Neural cell (in vitro differentiated cells): ENCODE measurements around the gene HIVEP3. TPM values are rescaled to one million over a fixed set of nuclear protein-coding genes. Genes with fewer than 3 reads are reported as not detected.

Experiments used
- H2AFZ ChIP-seq: fragments of 200-600, 300-800 bp; sonication (generic), shearing (Covaris generic); 2 replicates; pipeline ENCODE4 v1.6.0; 2014; ENCODE audit warnings: low read depth, mild to moderate bottlenecking, antibody characterized with exemption, low read length, moderate library complexity
- H3F3A ChIP-seq: fragments of 200-600 bp; shearing (Covaris generic); 2 replicates; pipeline ENCODE4 v1.6.1; 2016; ENCODE audit warnings: mild to moderate bottlenecking, moderate library complexity, mixed read lengths, antibody characterized with exemption, low read length; ENCODE audit not compliant: insufficient read depth, poor library complexity, severe bottlenecking
- H3K27ac ChIP-seq: fragments of 200-600, 300-800 bp; sonication (generic), shearing (Covaris generic); 2 replicates; pipeline ENCODE4 v1.5.1; 2014; ENCODE audit warnings: mild to moderate bottlenecking, low read length, moderate library complexity
- H3K27me3 ChIP-seq: fragments of 300-800, 200-600 bp; sonication (generic), shearing (Covaris generic); 2 replicates; pipeline ENCODE4 v1.6.0; 2014; ENCODE audit warnings: mild to moderate bottlenecking, low read depth, low read length, moderate library complexity; ENCODE audit not compliant: insufficient read depth
- H3K36me3 ChIP-seq: fragments of 300-800, 200-600 bp; sonication (generic), shearing (Covaris generic); 2 replicates; pipeline ENCODE4 v1.5.1; 2014; ENCODE audit warnings: mild to moderate bottlenecking, antibody characterized with exemption, low read length, moderate library complexity; ENCODE audit not compliant: insufficient read depth
- H3K4me2 ChIP-seq: fragments of 300-800, 200-600 bp; sonication (generic), shearing (Covaris generic); 2 replicates; pipeline ENCODE4 v1.6.0; 2014; ENCODE audit warnings: mild to moderate bottlenecking, low read length
- H3K4me3 ChIP-seq: fragments of 300-800, 200-600 bp; sonication (generic), shearing (Covaris generic); 2 replicates; pipeline ENCODE4 v1.5.1; 2014; ENCODE audit warnings: mild to moderate bottlenecking, low read length, moderate library complexity
- H3K79me2 ChIP-seq: fragments of 200-600 bp; shearing (Covaris generic); replicated peaks from 2 replicates; pipeline ENCODE4 v1.6.0; 2014; ENCODE audit warnings: mild to moderate bottlenecking, low read length, moderate library complexity; ENCODE audit not compliant: insufficient read depth
- H3K9ac ChIP-seq: fragments of 300-800, 200-600 bp; sonication (generic), shearing (Covaris generic); 2 replicates; pipeline ENCODE4 v1.6.1; 2016; ENCODE audit warnings: mild to moderate bottlenecking, low read length, mixed read lengths
- H3K9me2 ChIP-seq: fragments of 200-600 bp; shearing (Covaris generic); 2 replicates; pipeline ENCODE4 v1.6.1; 2016; ENCODE audit warnings: mild to moderate bottlenecking, low read length, mixed read lengths; ENCODE audit not compliant: insufficient read depth
- H3K9me3 ChIP-seq: fragments of 200-600, 300-800 bp; sonication (generic), shearing (Covaris generic); 2 replicates; pipeline ENCODE4 v1.6.1; 2016; ENCODE audit warnings: mild to moderate bottlenecking, mixed run types, low read length, moderate library complexity, mixed read lengths
- H4K20me1 ChIP-seq: fragments of 200-600 bp; shearing (Covaris generic); 2 replicates; pipeline ENCODE4 v1.6.1; 2016; ENCODE audit warnings: mild to moderate bottlenecking, mixed run types; ENCODE audit not compliant: insufficient read depth
- EP300 ChIP-seq: fragments of 450-650 bp; conservative IDR thresholded peaks from 2 replicates; pipeline ENCODE4 v1.6.1; 2014; ENCODE audit warnings: antibody characterized with exemption, mild to moderate bottlenecking, moderate library complexity; ENCODE audit not compliant: poor library complexity, severe bottlenecking
- EZH2 ChIP-seq: fragments of 200-600, 300-800 bp; shearing (Covaris generic), sonication (generic); IDR thresholded peaks from 2 replicates; pipeline ENCODE4 v1.6.1; 2014; ENCODE audit warnings: antibody characterized with exemption, low read length, borderline replicate concordance, mild to moderate bottlenecking; ENCODE audit not compliant: insufficient read depth, poor library complexity, severe bottlenecking
- MXI1 ChIP-seq: fragments of 450-650 bp; conservative IDR thresholded peaks from 2 replicates; pipeline ENCODE4 v1.6.1; 2014; ENCODE audit warnings: antibody characterized with exemption, mild to moderate bottlenecking; ENCODE audit not compliant: poor library complexity, severe bottlenecking
- POLR2AphosphoS5 ChIP-seq: IDR thresholded peaks from 2 replicates; pipeline ENCODE4 v1.6.1; 2012
- RAD21 ChIP-seq: fragments of 450-650 bp; conservative IDR thresholded peaks from 2 replicates; pipeline ENCODE4 v1.6.1; 2014; ENCODE audit warnings: antibody characterized with exemption, mild to moderate bottlenecking, moderate library complexity
- REST ChIP-seq: IDR thresholded peaks from 2 replicates; pipeline ENCODE4 v1.6.1; 2012; ENCODE audit warnings: borderline replicate concordance
- SMC3 ChIP-seq: fragments of 450-650 bp; conservative IDR thresholded peaks from 2 replicates; pipeline ENCODE4 v1.6.1; 2014; ENCODE audit warnings: antibody characterized with exemption, mild to moderate bottlenecking, moderate library complexity; ENCODE audit not compliant: poor library complexity
- TAF1 ChIP-seq: IDR thresholded peaks from 2 replicates; pipeline ENCODE4 v1.6.1; 2012; ENCODE audit warnings: low read depth
- polyA plus RNA-seq: library from polyadenylated mRNA; depleted of rRNA; stranded (reverse); fragments of >200 nt; gene quantifications from 2 replicates; pipeline ENCODE4 v1.2.3, GENCODE V29; 2014
- TF ChIP-seq, protein P1 (sequence below): fragments of 450-650 bp; IDR thresholded peaks from 2 replicates; pipeline ENCODE4 v1.5.1; 2014; ENCODE audit warnings: antibody characterized with exemption, mild to moderate bottlenecking, moderate library complexity; ENCODE audit not compliant: poor library complexity, severe bottlenecking

Gene HIVEP3
- polyA plus RNA-seq, 1 donor from 2014 or later, result 2.6 TPM

DNA sequence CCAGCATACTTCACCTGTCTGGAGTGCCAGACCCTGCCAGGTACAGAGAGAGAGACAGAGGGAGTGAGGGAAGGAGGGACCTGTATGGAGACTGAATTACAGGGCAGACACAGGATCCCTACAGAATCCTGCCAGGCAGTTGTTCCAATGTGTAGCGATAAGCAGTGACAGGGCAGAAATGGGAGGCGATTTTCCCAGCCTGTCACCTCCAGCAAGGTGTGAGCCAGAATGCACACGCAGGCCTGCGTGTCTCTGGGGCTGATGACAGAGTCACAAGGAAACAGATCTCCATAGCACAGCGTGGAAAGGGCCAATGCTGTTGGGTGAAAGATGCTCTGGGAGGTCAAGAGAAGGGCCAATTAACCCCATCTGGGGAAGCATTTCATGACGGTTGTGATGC, 111.3 kb downstream of the HIVEP3 start:
- no peaks in the 10 kb centered on the region for H3K79me2 ChIP-seq
- H3F3A ChIP-seq, result no peaks in the 10 kb centered on the region
- H3K36me3 ChIP-seq, result no peaks in the 10 kb centered on the region
- no peak overlapping the region for H3K27ac ChIP-seq
- no peak overlapping the region for H3K4me3 ChIP-seq
- H3K9ac ChIP-seq, result no peak overlapping the region
- no peaks in the 10 kb centered on the region for H3K9me2 ChIP-seq
- no peaks in the 10 kb centered on the region for H3K9me3 ChIP-seq
- H2AFZ ChIP-seq, result no peak overlapping the region
- H4K20me1 ChIP-seq, result no peaks in the 10 kb centered on the region
- no peaks in the 10 kb centered on the region for H3K27me3 ChIP-seq
- TF ChIP-seq POLR2AphosphoS5 (no peak), TAF1 (no peak), REST (no peak), SMC3 (no peak), EZH2 (no peak), RAD21 (no peak), MXI1 (no peak)
- TF ChIP-seq, protein P1, sequence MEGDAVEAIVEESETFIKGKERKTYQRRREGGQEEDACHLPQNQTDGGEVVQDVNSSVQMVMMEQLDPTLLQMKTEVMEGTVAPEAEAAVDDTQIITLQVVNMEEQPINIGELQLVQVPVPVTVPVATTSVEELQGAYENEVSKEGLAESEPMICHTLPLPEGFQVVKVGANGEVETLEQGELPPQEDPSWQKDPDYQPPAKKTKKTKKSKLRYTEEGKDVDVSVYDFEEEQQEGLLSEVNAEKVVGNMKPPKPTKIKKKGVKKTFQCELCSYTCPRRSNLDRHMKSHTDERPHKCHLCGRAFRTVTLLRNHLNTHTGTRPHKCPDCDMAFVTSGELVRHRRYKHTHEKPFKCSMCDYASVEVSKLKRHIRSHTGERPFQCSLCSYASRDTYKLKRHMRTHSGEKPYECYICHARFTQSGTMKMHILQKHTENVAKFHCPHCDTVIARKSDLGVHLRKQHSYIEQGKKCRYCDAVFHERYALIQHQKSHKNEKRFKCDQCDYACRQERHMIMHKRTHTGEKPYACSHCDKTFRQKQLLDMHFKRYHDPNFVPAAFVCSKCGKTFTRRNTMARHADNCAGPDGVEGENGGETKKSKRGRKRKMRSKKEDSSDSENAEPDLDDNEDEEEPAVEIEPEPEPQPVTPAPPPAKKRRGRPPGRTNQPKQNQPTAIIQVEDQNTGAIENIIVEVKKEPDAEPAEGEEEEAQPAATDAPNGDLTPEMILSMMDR, result no peak
- no peak overlapping the region for H3K4me2 ChIP-seq

- no peaks in the 10 kb centered on the region for H3K36me3 ChIP-seq
- no peaks in the 10 kb centered on the region for H3K9me2 ChIP-seq
- H3K27me3 ChIP-seq, result no peaks in the 10 kb centered on the region
- H3K4me3 ChIP-seq, result no peak overlapping the region
- H4K20me1 ChIP-seq, result no peaks in the 10 kb centered on the region
- no peaks in the 10 kb centered on the region for H3K9me3 ChIP-seq
- no peak for TF ChIP-seq EZH2
- TF ChIP-seq POLR2AphosphoS5, result no peak
- no peak for TF ChIP-seq TAF1
- no peak for TF ChIP-seq RAD21
- TF ChIP-seq, protein P1, result no peak
- no peak for TF ChIP-seq REST
- no peak for TF ChIP-seq SMC3
- TF ChIP-seq EP300, result no peak
- no peak for TF ChIP-seq MXI1
- H3K4me2 ChIP-seq, result no peak overlapping the region
- H3K9ac ChIP-seq, result no peak overlapping the region
- no peaks in the 10 kb centered on the region for H3K79me2 ChIP-seq
- no peak overlapping the region for H2AFZ ChIP-seq
- H3F3A ChIP-seq, result no peaks in the 10 kb centered on the region
- H3K27ac ChIP-seq, result no peak overlapping the region
Observed at GRCh38 chr1:41806472-41807155, 112.1 kb downstream of the HIVEP3 start.
